ENCODE data around the gene SRMS. TPM values are rescaled to one million over a fixed set of nuclear protein-coding genes. Genes with fewer than 3 reads are reported as not detected.

SRMS gene
- total RNA-seq, 2 experiments from 2014 or later = 0.42 TPM; not detected in 1

DNA sequence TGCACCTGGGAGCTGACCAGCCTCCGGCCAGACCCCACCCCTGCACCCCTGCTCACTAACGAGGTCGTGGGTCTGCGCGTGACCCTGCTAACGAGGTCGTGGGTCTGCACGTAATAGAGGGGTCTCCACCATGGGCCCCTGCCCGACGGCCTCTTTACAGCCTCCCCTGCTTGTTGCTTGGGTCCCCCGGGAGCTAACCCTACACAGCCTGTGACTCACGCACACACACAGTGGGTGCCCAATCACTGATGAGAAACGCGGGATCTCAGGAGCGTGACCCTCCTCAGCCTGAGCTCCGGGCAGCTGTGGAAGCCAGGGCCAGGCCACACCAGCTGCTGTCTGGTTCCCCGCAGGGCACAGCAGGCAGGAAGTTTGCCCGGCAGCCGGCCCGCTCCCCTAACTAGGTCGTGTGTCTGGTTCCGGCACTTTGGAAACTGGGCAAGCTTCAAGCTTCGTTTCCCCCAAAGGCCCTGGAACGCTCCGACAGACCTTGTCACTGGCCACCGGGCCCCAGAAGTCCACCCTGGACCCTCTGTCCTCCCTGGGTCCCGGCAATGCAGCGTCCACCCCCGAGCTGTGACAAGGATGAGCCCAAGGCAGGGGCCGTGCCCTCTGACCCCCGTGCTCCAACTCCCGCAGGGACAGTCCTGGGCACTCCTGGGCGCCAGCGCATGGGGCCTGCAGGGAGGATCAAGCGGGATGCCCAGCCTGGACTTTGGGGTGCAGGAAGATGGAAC lies 11.1 kb downstream of the SRMS start:
- Histone ChIP-seq H3K79me2 (ENCODE audit: insufficient read depth, low read depth, low read length) (no peaks in the 10 kb centered on the region), H3K9me2 (ENCODE audit: insufficient read depth, low read length) (no peaks in the 10 kb centered on the region), H3K36me3 (ENCODE audit: insufficient read depth, low read length) (no peaks in the 10 kb centered on the region), H3K4me1 (ENCODE audit: insufficient read depth, low read length, poor library complexity, severe bottlenecking) (peaks cover 23% of the 10 kb centered on the region), H3K4me2 (ENCODE audit: low read length) (no peak overlapping the region), H4K20me1 (ENCODE audit: insufficient read depth, low read length) (no peaks in the 10 kb centered on the region), H3K4me3 (ENCODE audit: low read depth, low read length, poor library complexity, severe bottlenecking) (no peak overlapping the region), H3K27ac (ENCODE audit: low read depth, low read length, poor library complexity, severe bottlenecking) (no peak overlapping the region), H3K9me3 (ENCODE audit: low read length) (no peaks in the 10 kb centered on the region), H2AFZ (ENCODE audit: low read length) (no peak overlapping the region)
- CTCF ChIA-PET (ENCODE audit: unreplicated experiment) = interaction anchor here (2.0 kb wide), 1 partner anchor 105 kb away, joined by 12 read pairs; no protein-coding TSS in a partner anchor
- no TSS peak for BruUV-seq (replicated peaks)
- TF ChIP-seq, protein P1, sequence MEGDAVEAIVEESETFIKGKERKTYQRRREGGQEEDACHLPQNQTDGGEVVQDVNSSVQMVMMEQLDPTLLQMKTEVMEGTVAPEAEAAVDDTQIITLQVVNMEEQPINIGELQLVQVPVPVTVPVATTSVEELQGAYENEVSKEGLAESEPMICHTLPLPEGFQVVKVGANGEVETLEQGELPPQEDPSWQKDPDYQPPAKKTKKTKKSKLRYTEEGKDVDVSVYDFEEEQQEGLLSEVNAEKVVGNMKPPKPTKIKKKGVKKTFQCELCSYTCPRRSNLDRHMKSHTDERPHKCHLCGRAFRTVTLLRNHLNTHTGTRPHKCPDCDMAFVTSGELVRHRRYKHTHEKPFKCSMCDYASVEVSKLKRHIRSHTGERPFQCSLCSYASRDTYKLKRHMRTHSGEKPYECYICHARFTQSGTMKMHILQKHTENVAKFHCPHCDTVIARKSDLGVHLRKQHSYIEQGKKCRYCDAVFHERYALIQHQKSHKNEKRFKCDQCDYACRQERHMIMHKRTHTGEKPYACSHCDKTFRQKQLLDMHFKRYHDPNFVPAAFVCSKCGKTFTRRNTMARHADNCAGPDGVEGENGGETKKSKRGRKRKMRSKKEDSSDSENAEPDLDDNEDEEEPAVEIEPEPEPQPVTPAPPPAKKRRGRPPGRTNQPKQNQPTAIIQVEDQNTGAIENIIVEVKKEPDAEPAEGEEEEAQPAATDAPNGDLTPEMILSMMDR (conservative IDR thresholded peaks at IDR 0.05; ENCODE audit: low read length) = no peak
- no peak for TF ChIP-seq EZH2phosphoT487 (IDR thresholded peaks at IDR 0.05; ENCODE audit: borderline replicate concordance, low read depth, low read length)
- POLR2A ChIA-PET = no interaction called here
- DNase-seq (ENCODE audit: low spot score) = no peak
- intact Hi-C loops (cut with micrococcal nuclease; ENCODE audit: unreplicated experiment) = loop anchor here (5.0 to 10.0 kb wide), 3 partner anchors 91 to 361 kb away; partner anchors contain the start of genes ABHD16B, DNAJC5, GMEB2 and TPD52L2

DNA sequence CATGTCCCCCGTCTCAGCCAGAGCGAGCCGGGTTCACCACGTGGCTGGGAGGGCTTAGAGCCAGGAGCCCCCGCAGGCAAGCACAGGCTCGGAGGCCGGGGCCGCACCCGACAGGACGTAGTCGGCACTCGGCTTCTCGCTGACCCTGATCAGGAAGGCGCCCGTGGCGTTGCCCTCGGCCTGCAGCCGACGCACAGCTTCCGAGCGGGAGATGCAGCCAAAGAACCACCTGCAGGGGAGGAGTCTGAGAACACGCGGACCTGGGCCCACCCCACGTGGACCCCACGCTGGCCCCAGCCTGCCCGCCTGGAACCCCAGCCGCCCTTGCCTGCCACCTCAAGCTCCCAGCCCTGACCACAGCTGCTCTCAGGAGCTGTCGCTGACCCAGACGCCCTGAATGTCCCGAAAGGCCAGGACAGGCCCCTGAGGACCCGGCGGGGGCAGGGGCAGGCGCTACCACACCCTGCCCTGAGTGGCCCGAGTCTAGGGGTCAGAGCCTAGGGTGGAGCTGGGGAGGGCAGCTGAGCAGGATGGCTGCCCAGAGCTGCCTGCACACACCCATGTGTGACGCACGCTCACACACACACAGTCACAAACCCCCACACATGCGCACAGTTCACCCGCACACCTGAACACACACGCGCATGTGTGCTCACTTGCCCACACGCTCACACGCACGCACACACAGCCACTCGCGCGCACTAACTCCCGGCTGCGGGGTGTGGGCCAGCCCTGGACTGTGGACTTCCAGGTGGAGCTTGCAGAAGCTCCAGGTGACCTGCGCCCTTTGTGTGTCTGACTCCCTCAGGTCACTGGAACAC lies 12.5 kb downstream of the SRMS start:
- BruUV-seq (replicated peaks) = no TSS peak
- Histone ChIP-seq H4K20me1 (ENCODE audit: insufficient read depth, low read length) (no peaks in the 10 kb centered on the region), H3K4me3 (ENCODE audit: low read depth, low read length, poor library complexity, severe bottlenecking) (no peak overlapping the region), H3K27ac (ENCODE audit: low read depth, low read length, poor library complexity, severe bottlenecking) (no peak overlapping the region), H3K36me3 (ENCODE audit: insufficient read depth, low read length) (no peaks in the 10 kb centered on the region), H3K9me2 (ENCODE audit: insufficient read depth, low read length) (no peaks in the 10 kb centered on the region), H3K4me1 (ENCODE audit: insufficient read depth, low read length, poor library complexity, severe bottlenecking) (peaks cover 23% of the 10 kb centered on the region), H3K9me3 (ENCODE audit: low read length) (no peaks in the 10 kb centered on the region), H3K79me2 (ENCODE audit: insufficient read depth, low read depth, low read length) (no peaks in the 10 kb centered on the region), H3K4me2 (ENCODE audit: low read length) (no peak overlapping the region), H2AFZ (ENCODE audit: low read length) (no peak overlapping the region)
- POLR2A ChIA-PET = no interaction called here
- CTCF ChIA-PET (ENCODE audit: unreplicated experiment) = no interaction called here
- no peak for DNase-seq (ENCODE audit: low spot score)
- TF ChIP-seq, protein P1 (conservative IDR thresholded peaks at IDR 0.05; ENCODE audit: low read length) = no peak
- TF ChIP-seq EZH2phosphoT487 (IDR thresholded peaks at IDR 0.05; ENCODE audit: borderline replicate concordance, low read depth, low read length) = no peak
- intact Hi-C loops (cut with micrococcal nuclease; ENCODE audit: unreplicated experiment) = loop anchor here (5.0 to 10.0 kb wide), 3 partner anchors 92 to 362 kb away; partner anchors contain the start of genes ABHD16B, DNAJC5, GMEB2 and TPD52L2

All from OCI-LY7 (cell line).